Caco-2 (cell line): ENCODE results near the gene SDR39U1. TPM values are rescaled to one million over a fixed set of nuclear protein-coding genes. Genes with fewer than 3 reads are reported as not detected.
A peak's percentile ranks its signal among the peaks of the same experiment; 100 is the strongest.

Experiments used
- BruUV-seq: library from RNA; stranded (reverse); fragments of 400-500 nt; replicated peaks from 2 replicates; lab custom pipeline; 2021; lab: Mats Ljungman, UMichigan
- CTCF ChIA-PET: fragments of 300-600 bp; sonication (Branson Sonifier 250); formaldehyde crosslinking; loops from one replicate; lab custom pipeline; 2022; ENCODE audit warnings: antibody characterized with exemption; lab: Charles Lee
- POLR2A ChIA-PET: fragments of 300-600 bp; sonication (Branson Sonifier 250); formaldehyde crosslinking; loops from one replicate; lab custom pipeline; 2022; ENCODE audit warnings: antibody characterized with exemption; lab: Charles Lee
- DNase-seq, 2 experiments: peaks; one replicate each; pipeline versions ENCODE4 v3.0.0 to v3.0.0-alpha.2; 2020 to 2022
- H3K27me3 ChIP-seq: replicated peaks from 2 replicates; pipeline ENCODE4 v1.6.0; 2011; ENCODE audit warnings: low read length; ENCODE audit not compliant: control insufficient read depth, insufficient read depth
- H3K36me3 ChIP-seq: 2 replicates; pipeline ENCODE4 v1.5.1; 2011; ENCODE audit warnings: low read length; ENCODE audit not compliant: control insufficient read depth, insufficient read depth
- H3K4me1 ChIP-seq: fragments of 250-450 bp; sonication (Bioruptor Pico); 2 replicates; pipeline ENCODE4 v1.5.1; 2020; ENCODE audit warnings: mild to moderate bottlenecking
- H3K4me3 ChIP-seq: 2 replicates; pipeline ENCODE4 v1.5.1; 2011; ENCODE audit warnings: low read depth, mild to moderate bottlenecking, control low read depth, low read length
- H3K9me3 ChIP-seq: fragments of 250-450 bp; sonication (Bioruptor Pico); 2 replicates; pipeline ENCODE4 v1.5.1; 2020; ENCODE audit warnings: mild to moderate bottlenecking, moderate library complexity
- H3K27ac Mint-ChIP-seq: one replicate; pipeline ENCODE4 v1.8.0; 2022; ENCODE audit warnings: mixed read lengths; ENCODE audit not compliant: unreplicated experiment
- H3K27me3 Mint-ChIP-seq: one replicate; pipeline ENCODE4 v1.8.0; 2022; ENCODE audit warnings: mixed read lengths; ENCODE audit not compliant: insufficient read depth, unreplicated experiment
- H3K36me3 Mint-ChIP-seq: one replicate; pipeline ENCODE4 v1.8.0; 2022; ENCODE audit warnings: mild to moderate bottlenecking, mixed read lengths; ENCODE audit not compliant: insufficient read depth, unreplicated experiment
- H3K4me1 Mint-ChIP-seq: one replicate; pipeline ENCODE4 v1.8.0; 2022; ENCODE audit warnings: low read depth, mixed read lengths; ENCODE audit not compliant: unreplicated experiment
- H3K4me3 Mint-ChIP-seq: one replicate; pipeline ENCODE4 v1.8.0; 2022; ENCODE audit warnings: mild to moderate bottlenecking, moderate library complexity, mixed read lengths; ENCODE audit not compliant: unreplicated experiment
- H3K9me3 Mint-ChIP-seq: one replicate; pipeline ENCODE4 v1.8.0; 2022; ENCODE audit warnings: mixed read lengths; ENCODE audit not compliant: unreplicated experiment
- CTCF ChIP-seq, 2 experiments: fragments of 200-600 bp in 1 of 2; IDR thresholded peaks; 1 replicate in 1 of 2; 2 replicates in 1 of 2; pipeline versions ENCODE4 v1.5.1 to v1.8.0; 2011 to 2022; ENCODE audit warnings: antibody characterized with exemption in 1 of 2, control low read depth in 1 of 2, inconsistent platforms in 1 of 2, low read depth in 1 of 2, low read length in 1 of 2, mild to moderate bottlenecking in 1 of 2, moderate library complexity in 1 of 2; ENCODE audit not compliant: insufficient read depth in 1 of 2, severe bottlenecking in 1 of 2, unreplicated experiment in 1 of 2
- intact Hi-C: fragments of 100-400 bp; cut with micrococcal nuclease; formaldehyde crosslinking; loops from one replicate; pipeline ENCODE4 v1.10.0; 2022; ENCODE audit not compliant: unreplicated experiment
- total RNA-seq: library from RNA; stranded (reverse); gene quantifications from 2 replicates; pipeline ENCODE4 v1.2.3, GENCODE V29; 2022

Gene SDR39U1
- total RNA-seq, 1 experiment from 2014 or later, result 44.1 TPM

DNA sequence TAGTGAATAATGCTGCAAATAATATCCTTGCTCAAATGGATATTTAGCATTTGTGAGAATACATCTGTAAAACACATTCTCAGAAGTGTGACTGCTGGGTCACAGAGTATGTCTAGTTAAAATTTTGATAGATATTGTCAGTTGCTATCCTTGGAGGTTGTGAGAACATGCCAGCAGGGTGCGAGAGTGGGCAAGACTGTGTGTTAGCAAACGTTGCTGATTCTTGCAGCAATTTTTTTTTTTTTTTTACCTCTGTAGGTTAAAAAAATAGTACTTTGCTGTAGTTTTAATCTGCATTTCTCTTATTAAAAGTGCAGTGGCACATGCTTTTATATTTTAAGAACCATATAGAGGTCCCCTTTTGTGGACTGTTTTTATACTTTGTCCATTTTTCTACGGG lies 48.3 kb downstream of the SDR39U1 start:
- Histone ChIP-seq H3K9me3 (no peaks in the 10 kb centered on the region), H3K4me3 (no peak overlapping the region), H3K4me1 (peaks cover 5% of the 10 kb centered on the region), H3K36me3 (no peaks in the 10 kb centered on the region), H3K27me3 (no peaks in the 10 kb centered on the region)
- H3K4me1 Mint-ChIP-seq, result peaks cover 22% of the 10 kb centered on the region
- no peak overlapping the region for H3K4me3 Mint-ChIP-seq
- intact Hi-C loops, result loop anchor here (1.0 kb wide), 1 partner anchor 37 kb away; no protein-coding TSS in a partner anchor
- ChIA-PET CTCF (interaction anchor here (1.0 kb wide), 1 partner anchor 37 kb away, joined by 4 read pairs; no protein-coding TSS in a partner anchor), POLR2A (no interaction called here)
- H3K27ac Mint-ChIP-seq, result no peak overlapping the region
- no peaks in the 10 kb centered on the region for H3K9me3 Mint-ChIP-seq
- no peaks in the 10 kb centered on the region for H3K36me3 Mint-ChIP-seq
- DNase-seq, result no peak
- no peak for TF ChIP-seq CTCF (IDR thresholded peaks at IDR 0.05; ENCODE audit: insufficient read depth in 1 of 2, low read depth in 1 of 2, low read length in 1 of 2, severe bottlenecking in 1 of 2, unreplicated experiment in 1 of 2)
- no peaks in the 10 kb centered on the region for H3K27me3 Mint-ChIP-seq
- BruUV-seq, result no TSS peak

DNA sequence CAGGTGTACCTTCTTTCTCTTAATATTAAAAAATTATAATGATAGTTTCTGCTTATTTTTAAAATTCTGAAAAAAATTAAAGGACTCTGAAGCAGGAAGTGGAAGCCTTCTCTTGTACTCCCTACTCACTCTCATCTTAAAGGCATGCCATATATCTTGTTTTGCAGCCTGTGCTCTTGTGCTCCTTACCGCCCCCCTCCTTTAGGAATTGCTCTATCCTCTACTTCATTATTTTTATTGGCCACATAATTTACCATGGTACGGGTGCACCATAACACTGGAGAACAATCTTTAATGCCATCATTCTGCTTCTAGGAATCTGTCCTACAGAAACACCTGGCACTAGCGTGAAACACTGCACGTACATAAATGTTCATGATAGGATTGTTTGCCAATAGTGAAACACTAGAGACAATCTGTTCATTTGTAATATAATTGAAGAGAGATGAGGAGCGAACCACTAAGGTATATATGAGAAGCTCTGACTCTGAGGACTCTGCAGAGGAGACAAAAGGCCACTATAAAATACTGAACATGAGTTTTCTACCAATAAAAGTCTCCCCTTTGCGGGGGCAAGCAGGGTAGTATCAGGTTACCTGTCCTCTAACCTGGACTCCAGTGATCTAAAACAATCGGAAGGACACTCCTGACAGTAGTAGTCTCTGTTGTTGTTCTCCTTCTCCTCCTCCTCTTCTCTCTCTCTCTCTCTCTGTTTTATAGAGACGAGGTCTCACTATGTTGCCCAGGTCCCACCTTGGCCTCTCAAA lies 50.1 kb downstream of the SDR39U1 start:
- no peaks in the 10 kb centered on the region for H3K27me3 ChIP-seq
- H3K4me1 ChIP-seq, result peaks cover 5% of the 10 kb centered on the region
- H3K27me3 Mint-ChIP-seq, result no peaks in the 10 kb centered on the region
- no TSS peak for BruUV-seq
- no peak overlapping the region for H3K27ac Mint-ChIP-seq
- H3K9me3 ChIP-seq, result no peaks in the 10 kb centered on the region
- no peaks in the 10 kb centered on the region for H3K36me3 ChIP-seq
- no peak for TF ChIP-seq CTCF (IDR thresholded peaks at IDR 0.05; ENCODE audit: insufficient read depth in 1 of 2, low read depth in 1 of 2, low read length in 1 of 2, severe bottlenecking in 1 of 2, unreplicated experiment in 1 of 2)
- peaks cover 21% of the 10 kb centered on the region for H3K4me1 Mint-ChIP-seq
- ChIA-PET POLR2A (no interaction called here), CTCF (no interaction called here)
- intact Hi-C loops, result loop anchor here (2.0 kb wide), 1 partner anchor 26 kb away; no protein-coding TSS in a partner anchor
- peak in 1 of 2 experiments; percentile 37 for DNase-seq
- no peaks in the 10 kb centered on the region for H3K9me3 Mint-ChIP-seq
- H3K4me3 ChIP-seq, result no peak overlapping the region
- H3K4me3 Mint-ChIP-seq, result no peak overlapping the region
- no peaks in the 10 kb centered on the region for H3K36me3 Mint-ChIP-seq

DNA sequence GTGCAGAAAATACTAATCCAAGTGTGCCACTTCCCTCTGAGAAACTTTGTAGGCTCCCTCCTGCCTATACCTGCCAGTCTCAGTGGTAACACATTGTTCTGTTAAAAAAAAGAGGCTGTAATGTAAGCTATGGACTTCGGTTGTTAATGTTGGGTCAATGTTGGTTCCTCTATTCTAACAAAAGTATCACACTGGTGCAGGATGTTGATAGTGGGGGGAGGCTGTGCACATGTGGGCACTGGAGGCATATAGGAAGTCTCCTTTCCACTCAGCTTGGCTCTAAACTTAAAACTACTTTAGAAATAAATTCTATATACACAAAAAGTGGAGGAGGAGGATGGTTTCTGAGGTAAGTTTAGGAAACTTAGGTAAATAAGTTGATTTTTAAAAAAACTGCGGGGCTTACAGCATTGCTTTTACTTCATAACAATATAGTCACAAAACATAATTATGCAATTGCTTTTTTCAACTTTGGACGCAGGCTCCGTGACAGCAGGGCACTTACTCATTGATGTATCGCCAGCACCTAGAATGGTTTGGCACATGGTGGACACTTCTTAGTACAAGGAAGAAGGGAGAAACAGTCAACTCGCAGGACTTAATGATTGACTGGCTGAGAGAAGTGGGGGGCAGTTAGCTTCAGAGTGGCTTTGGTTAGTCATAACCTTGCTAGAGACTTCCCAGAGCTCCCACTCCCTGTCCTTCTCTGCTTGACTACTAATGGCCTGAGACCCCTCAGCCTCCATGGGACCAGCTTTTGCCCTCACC lies 51.7 kb downstream of the SDR39U1 start:
- no peak for TF ChIP-seq CTCF (IDR thresholded peaks at IDR 0.05; ENCODE audit: insufficient read depth in 1 of 2, low read depth in 1 of 2, low read length in 1 of 2, severe bottlenecking in 1 of 2, unreplicated experiment in 1 of 2)
- intact Hi-C loops, result no loop called here
- no peak overlapping the region for H3K27ac Mint-ChIP-seq
- H3K27me3 Mint-ChIP-seq, result no peaks in the 10 kb centered on the region
- ChIA-PET CTCF (no interaction called here), POLR2A (no interaction called here)
- H3K4me3 ChIP-seq, result no peak overlapping the region
- no peaks in the 10 kb centered on the region for H3K9me3 ChIP-seq
- no peaks in the 10 kb centered on the region for H3K36me3 ChIP-seq
- H3K9me3 Mint-ChIP-seq, result no peaks in the 10 kb centered on the region
- H3K27me3 ChIP-seq, result no peaks in the 10 kb centered on the region
- peaks cover 5% of the 10 kb centered on the region for H3K4me1 ChIP-seq
- DNase-seq, result no peak
- no TSS peak for BruUV-seq
- no peaks in the 10 kb centered on the region for H3K36me3 Mint-ChIP-seq
- H3K4me3 Mint-ChIP-seq, result no peak overlapping the region
- H3K4me1 Mint-ChIP-seq, result peaks cover 18% of the 10 kb centered on the region
